AG10803 (cell line): ENCODE measurements around the gene MRPS9.

ENCODE experiments used
- DNase-seq: peaks from one replicate; pipeline ENCODE4 v3.0.0; 2010; ENCODE audit warnings: low read depth
- H3K4me3 ChIP-seq: 2 replicates; pipeline ENCODE4 v1.5.1; 2011; ENCODE audit warnings: mild to moderate bottlenecking, low read length, control low read depth
- CTCF ChIP-seq: conservative IDR thresholded peaks from 2 replicates; pipeline ENCODE4 v1.5.1; 2011; ENCODE audit warnings: mild to moderate bottlenecking, low read length, control low read depth, inconsistent platforms

The MRPS9 gene

GRCh38 chr2:105039559-105039958, 1.7 kb downstream of the MRPS9 start:
- TF ChIP-seq CTCF = no peak
- DNase-seq = no peak
- no peak overlapping the region for H3K4me3 ChIP-seq

- no peak for DNase-seq
- no peak overlapping the region for H3K4me3 ChIP-seq
- TF ChIP-seq CTCF = no peak
Observed at GRCh38 chr2:105042189-105042588, 4.3 kb downstream of the MRPS9 start.

- no peak overlapping the region for H3K4me3 ChIP-seq
- no peak for TF ChIP-seq CTCF
- no peak for DNase-seq
Observed at GRCh38 chr2:105052773-105053172, 14.9 kb downstream of the MRPS9 start.

GRCh38 chr2:105055613-105056012, 17.7 kb downstream of the MRPS9 start:
- no peak overlapping the region for H3K4me3 ChIP-seq
- DNase-seq = no peak
- TF ChIP-seq CTCF = no peak

- no peak for DNase-seq
- H3K4me3 ChIP-seq = no peak overlapping the region
- TF ChIP-seq CTCF = no peak
Observed at GRCh38 chr2:105056245-105056644, 18.4 kb downstream of the MRPS9 start.

- DNase-seq = no peak
- H3K4me3 ChIP-seq = no peak overlapping the region
- TF ChIP-seq CTCF = no peak
Observed at GRCh38 chr2:105057005-105057404, 19.1 kb downstream of the MRPS9 start.

- H3K4me3 ChIP-seq = no peak overlapping the region
- DNase-seq = no peak
- TF ChIP-seq CTCF = no peak
Observed at GRCh38 chr2:105061560-105061959, 23.7 kb downstream of the MRPS9 start.
